Right lobe of liver (tissue), 6 donors: ENCODE results near the gene APOA5. TPM values are rescaled to one million over a fixed set of nuclear protein-coding genes. Genes with fewer than 3 reads are reported as not detected.
A peak's percentile ranks its signal among the peaks of the same experiment; 100 is the strongest.

Experiments used
- ATAC-seq, 4 donors: fragments of 200-7000 bp; cut with Tn5 transposase; one replicate each; pipeline ENCODE4 v1.9.1; 2020; ENCODE audit warnings: mild to moderate bottlenecking in 4 of 4, moderate library complexity in 4 of 4
- DNase-seq, 3 donors: peaks; one replicate each; pipeline ENCODE4 v3.0.0-alpha.2; 2020
- H3K27ac ChIP-seq, 3 donors: fragments of 200-600 bp; one replicate each; pipeline ENCODE4 v1.8.0; 2022
- H3K27me3 ChIP-seq, 2 donors: fragments of 200-600 bp; one replicate each; pipeline ENCODE4 v1.8.0; 2022
- H3K36me3 ChIP-seq, 4 donors: fragments of 200-600 bp; sonication (generic) in 1 of 4; one replicate each; pipeline versions ENCODE4 v1.5.1 to v1.8.0; 2017 to 2022; ENCODE audit warnings: control low read depth in 1 of 4
- H3K4me1 ChIP-seq, 4 donors: fragments of 200-600 bp; sonication (generic) in 1 of 4; one replicate each; pipeline versions ENCODE4 v1.5.1 to v1.8.0; 2017 to 2022; ENCODE audit warnings: control low read depth in 1 of 4
- H3K4me3 ChIP-seq, 3 donors: fragments of 200-600 bp; one replicate each; pipeline ENCODE4 v1.8.0; 2022
- H3K9me3 ChIP-seq, 4 donors: fragments of 200-600 bp; sonication (generic) in 1 of 4; one replicate each; pipeline versions ENCODE4 v1.5.1 to v1.8.0; 2017 to 2022; ENCODE audit warnings: control low read depth in 1 of 4
- CTCF ChIP-seq, 4 donors: fragments of 200-600 bp in 3 of 4; fragments of 450-650 bp in 1 of 4; IDR thresholded peaks; one replicate each; pipeline versions ENCODE4 v1.5.1 to v1.8.0; 2016 to 2022; ENCODE audit warnings: antibody characterized with exemption in 4 of 4, mild to moderate bottlenecking in 2 of 4
- POLR2A ChIP-seq: fragments of 450-650 bp; IDR thresholded peaks from one replicate; pipeline ENCODE4 v1.6.1; 2017; ENCODE audit warnings: antibody characterized with exemption, mild to moderate bottlenecking
- WGBS: methylation state at CpG from one replicate; pipeline ENCODE4 v1.1.6; 2018; ENCODE audit warnings: low coverage, low lambda C conversion rate; ENCODE audit not compliant: insufficient coverage; ENCODE audit errors: missing lambda C conversion rate; 5-methylcytosine and 5-hydroxymethylcytosine counted together
- intact Hi-C, 2 donors: fragments of 100-400 bp; cut with DNase I; formaldehyde crosslinking; loops; one replicate each; pipeline versions ENCODE4 v1.11.2 to v1.14.1; 2022
- total RNA-seq, 6 experiments: library from RNA; depleted of rRNA in 2 of 6; stranded (reverse); fragments of >200 nt in 2 of 6; fragmentation: NEBNext Ultra II Directional in 3 of 6; extraction: Animal tissue kit (Norgen Biotek cat#: 25700) in 3 of 6; gene quantifications; one replicate each; pipeline versions ENCODE4 v1.1.0 to v1.2.4, GENCODE V29; 2016 to 2023
- donor health status: DM: no; HTN: yes; CAD: no.
- donor health status: DM: no; HTN: no; CAD: no.
- donor health status: DM: no; HTN: no; CAD: no.
- donor health status: DM: no; HTN: yes; CAD: no.
- donor health status: DM: no; HTN: yes; CAD: no.

Gene APOA5
- total RNA-seq, 6 experiments from 2014 or later: 57.8 to 1,064 (median 724) TPM

GRCh38 chr11:116819049-116819448 lies 27.4 kb upstream of the APOA5 start:
- peaks cover 0 to 27% (median 6%) of the 10 kb centered on the region in 4 donors for H3K4me1 ChIP-seq
- no peaks in the 10 kb centered on the region for H3K27me3 ChIP-seq
- no peaks in the 10 kb centered on the region for H3K36me3 ChIP-seq
- ATAC-seq (no peak), DNase-seq (no peak)
- no peak overlapping the region for H3K4me3 ChIP-seq
- TF ChIP-seq POLR2A (no peak), CTCF (IDR thresholded peaks at IDR 0.05) (no peak)
- H3K9me3 ChIP-seq: no peaks in the 10 kb centered on the region
- H3K27ac ChIP-seq: no peak overlapping the region
- intact Hi-C loops: no loop called here
- 88% methylated on average over 3 of the region's 9 CpGs for WGBS

GRCh38 chr11:116814502-116814901 lies 22.8 kb upstream of the APOA5 start:
- Histone ChIP-seq H3K27me3 (no peaks in the 10 kb centered on the region), H3K36me3 (no peaks in the 10 kb centered on the region), H3K4me3 (peak overlapping the region in 2 of 3 donors; percentile 18 to 35), H3K9me3 (no peaks in the 10 kb centered on the region), H3K27ac (peak overlapping the region in 2 of 3 donors; percentile 22 to 74), H3K4me1 (peaks cover 0 to 54% (median 15%) of the 10 kb centered on the region in 4 donors)
- DNase-seq: no peak
- peak in 1 of 4 donors; percentile 0 for ATAC-seq
- no peak for TF ChIP-seq CTCF (IDR thresholded peaks at IDR 0.05)
- TF ChIP-seq POLR2A: no peak
- intact Hi-C loops: no loop called here
- WGBS: 32% methylated on average over 6 of the region's 6 CpGs

- peak; percentile 84 to 91 (median 88) for ATAC-seq
- Histone ChIP-seq H3K4me3 (peak overlapping the region in 2 of 3 donors; percentile 18 to 35), H3K36me3 (no peaks in the 10 kb centered on the region), H3K27me3 (no peaks in the 10 kb centered on the region), H3K9me3 (no peaks in the 10 kb centered on the region), H3K4me1 (peaks cover 0 to 59% (median 15%) of the 10 kb centered on the region in 4 donors), H3K27ac (peak overlapping the region in 2 of 3 donors; percentile 69 to 74)
- TF ChIP-seq POLR2A (peak; percentile 74), CTCF (IDR thresholded peaks at IDR 0.05) (no peak)
- intact Hi-C loops: no loop called here
- DNase-seq: peak in 2 of 3 donors; percentile 87 to 94
- 25% methylated on average over 1 of the region's 5 CpGs for WGBS
Measured at GRCh38 chr11:116813781-116814471, 22.2 kb upstream of the APOA5 start.

GRCh38 chr11:116813170-116813569 lies 21.5 kb upstream of the APOA5 start:
- Histone ChIP-seq H3K9me3 (no peaks in the 10 kb centered on the region), H3K4me3 (peak overlapping the region in 2 of 3 donors; percentile 13 to 16), H3K36me3 (no peaks in the 10 kb centered on the region), H3K27me3 (no peaks in the 10 kb centered on the region), H3K27ac (peak overlapping the region in 2 of 3 donors; percentile 69 to 74), H3K4me1 (peaks cover 0 to 59% (median 15%) of the 10 kb centered on the region in 4 donors)
- TF ChIP-seq POLR2A (no peak), CTCF (IDR thresholded peaks at IDR 0.05) (no peak)
- WGBS: no CpG with 5 or more reads among the region's 1 CpG
- DNase-seq (no peak), ATAC-seq (no peak)
- intact Hi-C loops: no loop called here
